ENCODE measurements around the gene MAJIN.

DNA sequence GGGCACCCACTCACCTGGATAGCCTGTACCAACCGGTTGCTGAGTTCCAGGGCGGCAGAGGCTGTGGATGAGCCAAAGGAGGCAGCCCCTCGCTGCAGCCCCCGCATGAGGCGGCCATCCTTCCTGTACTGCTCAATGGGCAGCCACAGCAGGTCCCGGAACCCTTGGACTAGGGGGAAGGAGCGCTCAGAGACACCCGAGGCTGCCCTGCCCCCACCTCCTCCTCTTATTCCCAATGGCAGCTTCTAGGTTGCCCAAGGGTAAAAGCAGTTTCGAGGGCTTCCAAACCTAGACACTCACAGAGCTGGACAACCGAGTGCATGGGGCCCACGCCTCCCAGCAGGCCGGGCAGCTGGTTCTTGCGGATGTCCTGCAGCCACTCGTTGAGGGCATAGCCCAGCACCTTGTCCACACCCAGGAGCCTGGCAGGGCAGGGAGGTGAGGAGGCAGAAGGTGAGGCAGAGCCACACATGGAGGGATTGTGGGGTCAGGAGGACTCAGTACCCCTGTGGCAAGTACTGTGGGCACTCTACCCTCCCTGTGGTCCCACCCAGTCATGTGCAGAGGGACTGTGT, 75.4 kb downstream of the MAJIN start:
- no peak for TF ChIP-seq CTCF (conservative IDR thresholded peaks at IDR 0.05; ENCODE audit: low read depth, low read length)
- TF ChIP-seq EZH2 (IDR thresholded peaks at IDR 0.05; ENCODE audit: borderline replicate concordance, low read depth, low read length, poor library complexity, severe bottlenecking): no peak
